Loucy (cell line): ENCODE measurements around the gene NOL4L.

Experiments used
- EZH2phosphoT487 ChIP-seq: fragments of 200-600 bp; IDR thresholded peaks from 2 replicates; pipeline ENCODE4 v1.6.1; 2018; ENCODE audit warnings: antibody characterized with exemption, mild to moderate bottlenecking, moderate library complexity, borderline replicate concordance
- TF ChIP-seq, protein P1 (sequence below): fragments of 200-600 bp; sonication (generic); conservative IDR thresholded peaks from 2 replicates; pipeline ENCODE4 v1.5.1; 2014; ENCODE audit warnings: mild to moderate bottlenecking, antibody characterized with exemption, low read length

GRCh38 chr20:32606790-32607189 is 21.7 kb upstream of the NOL4L start:
- TF ChIP-seq, protein P1, sequence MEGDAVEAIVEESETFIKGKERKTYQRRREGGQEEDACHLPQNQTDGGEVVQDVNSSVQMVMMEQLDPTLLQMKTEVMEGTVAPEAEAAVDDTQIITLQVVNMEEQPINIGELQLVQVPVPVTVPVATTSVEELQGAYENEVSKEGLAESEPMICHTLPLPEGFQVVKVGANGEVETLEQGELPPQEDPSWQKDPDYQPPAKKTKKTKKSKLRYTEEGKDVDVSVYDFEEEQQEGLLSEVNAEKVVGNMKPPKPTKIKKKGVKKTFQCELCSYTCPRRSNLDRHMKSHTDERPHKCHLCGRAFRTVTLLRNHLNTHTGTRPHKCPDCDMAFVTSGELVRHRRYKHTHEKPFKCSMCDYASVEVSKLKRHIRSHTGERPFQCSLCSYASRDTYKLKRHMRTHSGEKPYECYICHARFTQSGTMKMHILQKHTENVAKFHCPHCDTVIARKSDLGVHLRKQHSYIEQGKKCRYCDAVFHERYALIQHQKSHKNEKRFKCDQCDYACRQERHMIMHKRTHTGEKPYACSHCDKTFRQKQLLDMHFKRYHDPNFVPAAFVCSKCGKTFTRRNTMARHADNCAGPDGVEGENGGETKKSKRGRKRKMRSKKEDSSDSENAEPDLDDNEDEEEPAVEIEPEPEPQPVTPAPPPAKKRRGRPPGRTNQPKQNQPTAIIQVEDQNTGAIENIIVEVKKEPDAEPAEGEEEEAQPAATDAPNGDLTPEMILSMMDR = no peak
- TF ChIP-seq EZH2phosphoT487 = no peak
